Fibroblast of peridontal ligament (primary cell): ENCODE results near the gene LRFN3.
"Not testable (repeated sequence)": the region's sequence is repeated elsewhere in the genome, so short reads cannot be mapped to it uniquely, and the experiment has no call there.

ENCODE experiments used
- DNase-seq: peaks from one replicate; pipeline ENCODE4 v3.0.0-alpha.2; 2010; ENCODE audit errors: extremely low read depth

Gene LRFN3

GRCh38 chr19:35939307-35940077 is 3.3 kb downstream of the LRFN3 start:
- DNase-seq: no peak

GRCh38 chr19:35940078-35940775 is 4.1 kb downstream of the LRFN3 start:
- no peak for DNase-seq

- DNase-seq: no peak
Measured at GRCh38 chr19:35940839-35941238, 4.7 kb downstream of the LRFN3 start.

- DNase-seq: no peak
Measured at GRCh38 chr19:35942235-35942634, 6.1 kb downstream of the LRFN3 start.

GRCh38 chr19:35943321-35944301 is 7.4 kb downstream of the LRFN3 start:
- DNase-seq: no peak

GRCh38 chr19:35944556-35944955 is 8.4 kb downstream of the LRFN3 start:
- no peak for DNase-seq

- DNase-seq: no peak
Measured at GRCh38 chr19:35945121-35945790, 9.1 kb downstream of the LRFN3 start.

GRCh38 chr19:35946203-35946602 is 10.0 kb downstream of the LRFN3 start:
- no peak for DNase-seq

- no peak for DNase-seq
Measured at GRCh38 chr19:35949131-35949530, 13.0 kb downstream of the LRFN3 start.

- DNase-seq: no peak
Measured at GRCh38 chr19:35955881-35956634, 19.9 kb downstream of the LRFN3 start.

- DNase-seq: not testable (repeated sequence)
Measured at GRCh38 chr19:35957411-35957810, 21.2 kb downstream of the LRFN3 start.

GRCh38 chr19:35958660-35959039 is 22.5 kb downstream of the LRFN3 start:
- DNase-seq: no peak

GRCh38 chr19:35959040-35959967 is 23.1 kb downstream of the LRFN3 start:
- no peak for DNase-seq

GRCh38 chr19:35959968-35960320 is 23.8 kb downstream of the LRFN3 start:
- DNase-seq: no peak

- DNase-seq: no peak
Measured at GRCh38 chr19:35960432-35960972, 24.3 kb downstream of the LRFN3 start.

- DNase-seq: peak; percentile 61
Measured at GRCh38 chr19:35963514-35963913, 27.3 kb downstream of the LRFN3 start.

GRCh38 chr19:35966771-35967170 is 30.6 kb downstream of the LRFN3 start:
- no peak for DNase-seq

GRCh38 chr19:35973487-35973886 is 37.3 kb downstream of the LRFN3 start:
- no peak for DNase-seq

GRCh38 chr19:35975608-35976214 is 39.5 kb downstream of the LRFN3 start:
- peak; percentile 18 for DNase-seq
